GM19099 (cell line): ENCODE results near the gene FNDC8.

Source experiments
- POLR2A ChIP-seq: IDR thresholded peaks from 3 replicates; pipeline ENCODE4 v1.6.1; 2011; ENCODE audit warnings: low read depth; ENCODE audit not compliant: insufficient read length; ENCODE audit errors: extremely low read depth

FNDC8 gene

DNA sequence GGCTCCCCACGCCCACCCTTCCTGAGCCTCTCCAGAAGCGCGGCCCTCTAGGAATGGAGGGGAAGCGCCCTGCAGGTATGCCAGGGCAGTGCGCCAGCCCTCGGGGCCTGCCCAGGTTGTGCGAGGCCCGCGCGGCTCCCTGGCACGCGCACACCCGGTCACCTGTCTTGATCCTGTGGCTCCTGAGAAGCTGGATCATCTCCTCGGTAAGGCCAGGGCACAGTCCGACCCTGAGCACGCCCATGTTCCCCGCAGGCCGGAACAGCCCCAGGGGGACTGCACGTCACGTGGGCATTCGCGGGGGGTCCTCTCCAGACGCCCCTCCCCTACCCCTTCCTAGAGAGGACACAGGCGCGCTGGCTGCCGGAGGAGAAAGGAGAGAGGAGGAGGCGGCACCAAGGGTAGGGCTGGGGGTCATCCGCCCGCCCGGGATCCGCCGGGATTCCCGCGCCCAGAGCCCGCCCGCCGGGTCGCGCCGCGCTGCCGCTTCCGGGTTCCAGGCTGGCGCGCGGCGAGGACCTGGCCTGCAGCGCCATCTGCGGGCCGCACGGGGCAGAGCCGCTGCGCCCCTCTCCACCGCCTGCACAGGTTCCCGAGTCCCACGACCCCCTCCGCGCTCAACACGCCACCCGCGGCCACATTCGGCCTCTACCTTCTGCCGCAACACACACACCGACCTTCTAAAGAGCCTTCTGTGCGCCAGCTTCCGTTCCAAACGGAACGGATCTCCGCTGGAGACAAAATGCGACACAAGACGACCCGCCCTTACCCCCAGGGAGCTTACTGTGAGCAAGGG is 1.8 kb upstream of the FNDC8 start, which contains the start of gene RAD51D:
TSS of gene RAD51D (minus strand) at position 491 of the 796 bp plus-strand sequence. CDS start at position 244, 247 bp downstream.
- peak; percentile 70 for TF ChIP-seq POLR2A

DNA sequence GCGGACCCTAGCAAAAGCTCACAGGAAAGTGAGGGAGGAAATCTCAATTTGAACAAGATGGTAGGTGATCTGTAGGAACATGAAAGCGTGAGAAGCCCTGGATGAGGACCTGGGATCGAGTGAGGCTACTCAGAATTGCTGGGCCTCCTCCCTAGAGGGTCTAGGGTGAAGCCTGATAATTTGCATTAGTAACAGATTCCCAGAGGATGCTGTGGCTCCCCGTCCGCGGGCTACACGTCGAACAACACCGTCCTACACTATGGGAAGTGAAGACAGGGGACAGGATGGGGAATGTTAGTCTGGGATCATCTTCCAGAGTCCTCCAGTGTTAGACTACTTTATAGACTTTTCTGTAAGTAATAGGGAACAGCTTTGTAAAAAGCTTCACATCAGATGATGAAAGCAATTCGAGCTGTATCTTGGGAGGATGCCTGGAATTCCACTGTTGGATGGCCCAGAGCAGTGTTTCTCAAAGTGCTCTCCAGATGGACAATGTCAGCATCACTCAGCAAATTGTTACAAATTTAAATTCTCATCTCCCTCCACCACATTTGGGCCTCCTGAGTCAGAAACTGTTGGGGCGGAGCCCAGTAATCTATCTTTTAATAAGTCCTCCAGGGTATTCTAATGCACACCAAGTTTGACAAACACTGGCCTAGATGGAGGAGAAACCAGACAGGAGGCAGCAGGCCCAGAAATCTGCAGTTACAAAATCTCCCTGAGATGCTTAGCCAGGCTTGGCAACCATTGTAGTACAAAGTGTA is 6.5 kb downstream of the FNDC8 start:
- TF ChIP-seq POLR2A, result no peak

DNA sequence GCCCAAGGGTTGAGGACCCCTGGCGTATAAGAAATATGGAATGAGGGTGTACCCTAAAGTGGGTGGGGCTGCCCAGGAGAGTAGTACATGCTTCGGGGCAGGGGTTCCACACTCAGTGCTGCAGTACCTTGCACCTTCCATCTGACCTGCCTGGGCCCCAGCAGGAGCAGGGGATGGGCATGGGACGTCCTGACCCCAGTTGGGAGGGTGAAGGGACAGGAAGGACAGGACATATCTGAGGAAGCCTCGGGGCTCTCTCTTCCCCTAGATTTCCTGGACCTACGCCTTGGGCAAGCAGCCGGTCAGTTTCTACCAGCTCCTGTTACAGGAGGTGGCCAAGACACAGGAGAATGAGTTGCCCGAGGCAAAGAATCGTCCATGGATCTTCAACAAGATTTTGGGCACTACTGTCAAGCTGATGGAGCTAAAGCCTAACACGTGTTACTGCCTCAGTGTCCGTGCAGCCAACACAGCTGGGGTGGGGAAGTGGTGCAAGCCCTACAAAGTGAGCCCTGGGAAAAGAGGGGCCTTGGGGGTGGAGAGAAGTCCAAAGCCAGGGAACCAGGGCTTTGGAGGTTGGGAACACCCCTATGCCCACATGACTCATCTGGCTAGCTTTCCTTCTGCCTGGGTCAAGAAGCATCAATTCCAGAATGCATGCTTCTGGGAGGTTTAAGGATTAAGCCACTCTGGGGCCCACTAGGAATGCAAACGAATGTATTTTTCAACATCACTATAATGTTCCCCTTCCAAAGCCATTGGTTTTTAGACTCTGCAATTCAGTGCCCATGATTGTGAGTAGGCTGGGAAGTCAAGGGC is 7.9 kb downstream of the FNDC8 start:
- TF ChIP-seq POLR2A, result no peak

DNA sequence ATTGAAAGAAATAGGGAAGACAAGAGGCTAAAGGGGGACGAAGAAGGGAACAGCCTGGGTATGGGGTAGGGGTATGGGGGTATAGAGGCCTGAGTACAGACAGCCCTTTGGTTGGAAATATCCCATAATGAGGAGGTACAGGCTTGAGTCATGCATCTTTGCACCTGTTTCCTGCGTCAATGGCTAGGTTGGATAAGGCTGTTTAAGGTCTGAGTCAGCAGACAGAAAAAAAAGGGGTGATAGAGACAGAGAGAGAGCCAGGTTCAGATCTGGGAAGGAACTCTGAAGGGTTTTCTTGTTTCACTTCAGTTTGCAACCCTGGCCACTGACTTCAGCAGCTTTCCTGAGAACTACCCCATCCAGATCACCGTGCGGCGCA is 8.5 kb downstream of the FNDC8 start:
- TF ChIP-seq POLR2A, result no peak

DNA sequence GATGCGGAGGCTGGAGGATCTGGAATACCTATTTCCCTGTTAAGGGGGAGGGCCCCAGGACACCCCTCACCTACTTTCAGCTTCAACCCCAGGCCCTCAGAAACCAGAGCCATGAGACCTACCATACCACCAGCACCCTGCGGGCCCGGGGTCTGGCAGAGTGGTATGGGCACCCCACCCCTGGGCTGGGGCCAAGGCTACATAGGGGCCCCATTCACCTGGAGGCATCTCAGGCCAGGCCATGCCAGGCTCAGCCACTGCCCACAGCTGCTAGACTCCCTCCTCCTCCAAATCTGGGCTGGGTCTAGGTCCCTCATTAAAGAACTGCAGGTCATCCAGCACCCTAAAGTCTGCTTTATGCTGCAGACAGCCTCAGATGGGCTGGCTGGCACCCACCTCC is 9.0 kb downstream of the FNDC8 start:
- no peak for TF ChIP-seq POLR2A

DNA sequence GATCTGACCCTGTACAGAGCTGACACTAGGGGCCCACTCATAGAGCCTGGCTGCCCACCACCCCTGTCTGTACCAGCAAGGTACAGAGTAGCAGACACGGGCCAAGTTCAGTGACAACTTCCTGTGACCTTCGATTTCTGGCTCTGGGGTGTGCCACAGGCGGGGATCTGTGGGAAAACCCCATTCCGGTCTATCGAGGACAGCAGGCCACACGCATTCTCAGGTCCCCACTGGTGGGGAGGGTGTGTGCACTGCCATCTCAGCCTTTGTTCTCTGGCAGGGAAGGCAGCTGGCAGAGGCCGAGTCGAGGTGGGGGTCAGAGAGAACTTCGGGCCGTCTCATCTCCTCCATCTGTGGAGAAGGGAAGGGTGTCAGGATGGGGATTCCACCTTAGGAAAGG is 10.7 kb downstream of the FNDC8 start:
- TF ChIP-seq POLR2A, result no peak

DNA sequence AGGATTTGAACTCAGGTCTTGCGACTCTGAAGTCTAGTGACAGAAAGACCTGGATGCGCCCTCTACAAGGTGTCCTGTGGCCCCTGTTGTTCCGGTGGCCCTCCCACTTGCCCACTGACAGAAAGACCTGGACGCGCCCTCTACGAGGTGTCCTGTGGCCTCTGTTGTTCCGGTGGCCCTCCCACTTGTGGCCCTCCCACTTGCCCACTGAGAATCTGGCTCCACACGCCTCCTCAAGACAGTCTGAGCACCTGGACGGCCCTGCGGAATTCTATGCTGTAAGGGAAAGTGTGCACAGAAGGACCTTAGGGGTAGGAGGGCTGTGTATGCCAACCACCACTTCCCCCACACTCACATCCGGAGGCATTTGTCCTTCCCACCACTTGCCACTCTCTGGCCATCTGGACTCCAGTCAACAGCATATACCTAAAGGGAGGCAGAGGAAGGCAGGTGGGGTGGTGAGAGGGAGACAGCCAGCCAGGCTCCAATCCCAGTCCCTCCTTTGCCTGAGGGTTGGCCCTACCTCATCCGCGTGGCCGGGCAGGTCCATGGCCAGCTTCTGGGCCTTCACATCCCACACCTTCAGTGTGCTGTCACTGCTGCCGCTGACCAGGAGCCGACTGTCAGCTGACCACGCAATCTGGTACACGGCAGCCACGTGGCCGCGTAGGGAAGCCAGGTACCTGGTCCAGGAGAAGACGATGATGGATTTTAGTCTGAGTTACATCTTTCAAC is 11.6 kb downstream of the FNDC8 start:
- no peak for TF ChIP-seq POLR2A

DNA sequence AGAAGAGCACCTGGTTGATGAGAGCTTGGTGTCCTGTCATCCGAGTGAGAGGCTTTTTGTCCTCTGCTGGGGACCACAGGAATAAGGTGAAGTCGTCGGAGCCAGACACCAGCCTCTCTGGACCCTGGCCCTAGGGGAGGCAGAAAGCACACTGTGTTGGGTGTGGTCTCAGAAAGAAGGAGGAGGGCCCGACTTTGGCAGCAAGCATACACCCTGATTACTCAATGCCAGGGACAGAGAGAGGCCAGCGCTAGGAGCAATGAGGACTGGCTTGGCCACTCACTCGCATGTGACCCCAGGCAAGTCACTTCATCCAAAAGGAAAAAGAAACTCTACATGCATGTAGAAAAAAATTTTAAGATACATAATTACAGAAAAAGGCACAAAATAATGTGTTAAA is 13.9 kb downstream of the FNDC8 start:
- TF ChIP-seq POLR2A, result no peak

DNA sequence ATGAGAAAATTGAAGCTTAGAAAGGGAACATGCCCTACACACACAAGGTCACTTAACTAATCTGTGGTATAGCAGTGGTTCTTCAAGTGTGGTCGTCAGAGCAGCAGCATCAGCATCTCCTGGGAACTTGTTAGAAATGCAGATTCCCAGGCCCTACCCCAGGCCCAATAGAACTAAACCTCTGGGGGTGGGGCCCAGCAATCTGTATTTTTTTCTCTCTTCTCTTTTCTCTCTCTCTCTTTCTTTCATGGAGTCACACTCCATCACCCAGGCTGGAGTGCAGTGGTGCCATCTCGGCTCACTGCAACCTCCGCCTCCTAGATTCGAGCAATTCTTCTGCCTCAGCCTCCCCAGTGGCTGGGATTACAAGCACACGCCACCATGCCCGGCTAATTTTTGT is 16.8 kb downstream of the FNDC8 start:
- TF ChIP-seq POLR2A, result no peak

DNA sequence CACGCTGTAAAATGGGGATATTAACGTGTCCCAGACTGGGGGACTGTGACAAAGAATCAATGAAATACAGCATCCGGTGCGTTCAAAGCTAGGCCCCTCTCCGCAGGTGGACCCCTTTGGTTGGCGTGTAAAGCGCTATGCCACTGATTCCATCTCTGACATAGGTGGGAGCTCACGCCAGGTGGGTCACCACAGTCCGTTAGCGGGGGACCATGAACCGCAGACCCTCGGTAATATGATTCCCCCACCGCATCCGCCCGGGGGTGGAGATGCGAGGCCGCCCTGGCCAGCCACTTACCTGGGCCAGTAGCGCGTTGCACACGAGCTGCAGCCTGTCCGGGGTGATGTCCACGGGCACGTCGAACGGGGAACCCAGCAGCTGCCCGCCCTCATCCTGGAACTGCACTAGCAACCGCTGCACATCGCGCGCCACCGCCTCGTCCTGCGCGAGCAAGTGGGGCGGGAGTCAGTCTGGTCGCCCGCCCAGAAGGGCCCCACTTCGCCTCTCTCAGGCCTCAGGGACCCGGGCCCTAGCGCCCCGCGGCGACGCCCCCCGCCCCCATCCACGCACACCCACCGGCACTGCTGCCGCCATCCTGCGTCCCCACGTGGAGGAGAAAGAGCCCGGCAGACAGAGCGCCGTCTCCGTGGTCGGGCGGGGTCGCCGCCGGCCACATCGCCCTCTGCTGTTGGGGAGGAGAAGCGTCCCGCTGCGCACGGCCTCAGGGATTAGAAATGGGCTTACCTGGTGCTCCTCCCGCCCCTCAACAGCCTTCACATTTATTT is 20.5 kb downstream of the FNDC8 start, which contains the start of gene NLE1:
TSS of gene NLE1 (minus strand) at position 623 of the 786 bp plus-strand sequence. CDS start at position 595, 28 bp downstream.
- peak; percentile 58 for TF ChIP-seq POLR2A

DNA sequence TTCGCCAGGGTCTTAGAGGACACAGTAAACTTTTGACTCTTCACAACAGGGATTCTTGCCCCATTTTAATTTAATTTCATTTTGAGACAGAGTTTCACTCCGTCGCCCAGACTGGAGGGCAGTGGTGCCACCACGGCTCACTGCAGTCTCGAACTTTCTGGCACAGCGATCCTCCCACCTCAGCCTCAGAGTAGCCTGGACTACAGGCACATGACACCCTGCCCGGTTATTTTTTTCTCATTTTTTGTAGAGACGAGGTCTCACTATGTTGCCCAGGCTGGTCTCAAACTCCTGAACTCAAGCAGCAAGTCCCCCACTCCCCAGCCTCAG is 21.0 kb downstream of the FNDC8 start:
- no peak for TF ChIP-seq POLR2A

DNA sequence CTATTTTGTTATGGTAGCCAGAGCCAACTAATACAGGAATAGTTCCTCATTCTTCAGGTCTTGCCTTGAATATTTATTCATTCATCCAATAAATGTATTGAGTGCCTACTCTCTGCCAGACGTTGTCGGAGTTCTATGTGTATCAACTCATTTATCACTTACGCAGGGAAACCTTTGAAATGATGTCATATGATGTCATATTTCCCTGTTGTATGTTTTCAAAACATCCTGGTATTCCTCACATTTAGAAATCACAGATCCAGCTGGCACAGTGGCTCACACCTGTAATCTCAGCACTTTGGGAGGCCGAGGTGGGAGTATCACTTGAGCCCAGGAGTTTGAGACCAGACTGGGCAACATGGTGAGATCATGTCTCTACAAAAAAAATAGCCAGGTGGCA is 23.4 kb downstream of the FNDC8 start:
- no peak for TF ChIP-seq POLR2A

DNA sequence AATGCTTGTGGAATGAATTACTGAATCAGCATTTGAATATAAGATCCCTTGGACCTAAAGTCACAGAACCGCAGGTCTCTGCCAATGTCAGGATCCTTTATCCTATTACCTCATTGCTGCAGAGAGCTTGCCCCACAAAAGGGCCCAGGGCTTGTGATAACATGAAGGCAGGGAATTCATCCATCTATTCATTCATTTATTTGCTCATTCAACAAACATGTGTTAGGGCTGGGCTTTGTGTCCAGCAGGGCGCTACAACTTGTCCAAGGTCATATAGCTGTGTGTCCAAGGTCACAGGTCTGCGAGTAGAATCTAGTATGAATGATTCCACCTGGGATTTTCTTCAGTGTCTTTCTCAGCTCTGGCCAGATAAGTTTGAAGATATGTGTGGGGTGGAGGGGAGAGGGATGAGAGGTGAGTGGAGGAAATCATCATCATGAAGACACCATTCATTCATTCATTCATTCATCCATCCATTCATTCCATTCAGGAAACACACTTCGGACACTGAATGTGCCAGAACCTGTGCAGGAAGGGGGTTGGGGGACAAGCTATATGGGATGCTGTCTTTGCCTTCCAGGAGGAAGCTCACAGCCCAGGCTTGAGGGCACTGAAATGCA is 24.9 kb downstream of the FNDC8 start:
- TF ChIP-seq POLR2A, result no peak

DNA sequence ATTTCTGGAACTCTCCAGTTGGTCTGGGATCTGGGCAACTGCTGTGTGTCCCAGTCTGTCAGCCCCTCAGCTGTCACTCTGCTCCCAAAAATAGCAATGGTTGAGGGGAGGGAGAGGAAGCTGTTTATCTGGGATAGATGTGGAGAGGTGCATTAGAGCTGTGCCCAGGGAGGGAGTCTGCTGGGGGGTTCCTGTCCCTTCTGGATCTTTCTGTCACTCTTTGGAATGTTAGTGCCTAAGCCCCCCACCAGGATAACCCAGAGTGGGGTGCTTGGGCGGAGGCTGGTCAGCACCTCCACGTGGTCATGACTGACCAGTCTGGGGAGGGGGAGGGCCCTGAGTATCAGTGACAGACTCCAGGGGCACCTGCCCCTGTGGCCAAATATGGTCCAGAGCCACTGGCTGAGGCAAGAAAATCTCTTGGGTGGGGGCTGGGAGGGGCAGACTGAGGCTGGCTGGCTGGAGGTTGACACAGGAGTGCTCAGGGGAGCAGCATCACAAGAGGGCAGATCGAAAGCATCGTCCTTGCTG is 26.0 kb downstream of the FNDC8 start, which contains the start of gene UNC45B:
TSS of gene UNC45B (plus strand) at position 443 of the 531 bp plus-strand sequence. CDS start 447 bp downstream, outside the sequence.
- TF ChIP-seq POLR2A, result no peak

DNA sequence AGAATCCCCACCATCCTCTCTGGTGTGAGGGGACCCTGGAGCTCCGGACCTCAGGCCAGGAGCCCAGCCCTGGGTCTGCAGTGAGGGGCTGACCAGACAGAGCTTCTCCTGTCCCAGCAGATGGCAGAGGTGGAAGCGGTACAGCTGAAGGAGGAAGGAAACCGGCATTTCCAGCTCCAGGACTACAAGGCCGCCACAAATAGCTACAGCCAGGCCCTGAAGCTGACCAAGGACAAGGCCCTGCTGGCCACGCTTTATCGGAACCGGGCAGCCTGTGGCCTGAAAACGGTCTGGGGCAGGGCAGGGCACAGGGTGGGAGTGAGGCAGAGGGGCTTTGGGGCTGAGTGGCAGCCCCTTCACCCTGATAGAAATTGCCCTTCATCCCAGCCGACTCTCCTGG is 26.7 kb downstream of the FNDC8 start:
- no peak for TF ChIP-seq POLR2A
